ENCODE data around the gene IQCH.

Gene IQCH

DNA sequence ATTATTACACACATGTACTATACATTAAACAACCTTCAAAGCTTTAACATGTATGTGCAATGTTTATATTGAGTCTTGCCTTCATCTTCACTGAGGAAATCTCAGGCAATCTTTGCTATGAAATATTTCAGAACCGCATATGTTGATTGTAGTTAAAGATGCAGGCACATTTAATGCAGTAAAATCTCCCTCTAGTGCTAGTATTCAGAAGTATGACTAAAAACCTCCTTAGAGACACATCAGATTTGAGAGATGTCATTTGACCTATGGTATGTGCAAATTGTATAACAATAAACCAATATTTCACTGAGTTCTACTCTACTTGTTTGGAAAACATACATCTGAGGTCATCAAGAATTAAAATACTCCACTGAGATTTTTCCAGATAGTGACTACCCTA lies 142.6 kb downstream of the IQCH start:
- H3K79me2 ChIP-seq (ENCODE audit: low read length), result no peaks in the 10 kb centered on the region
- H2AFZ ChIP-seq (ENCODE audit: low read length), result no peak overlapping the region
- H3K9me3 ChIP-seq (replicated peaks; ENCODE audit: insufficient read depth, low read length), result no peaks in the 10 kb centered on the region
- no peak overlapping the region for H3K4me3 ChIP-seq (ENCODE audit: low read length)
- no peak overlapping the region for H3K27ac ChIP-seq (ENCODE audit: low read length)
- no peak overlapping the region for H3K9ac ChIP-seq (ENCODE audit: low read length)
- DNase-seq, result no peak
- H3K4me1 ChIP-seq (ENCODE audit: low read length), result no peaks in the 10 kb centered on the region
- H4K20me1 ChIP-seq (ENCODE audit: insufficient read depth, low read length), result no peaks in the 10 kb centered on the region
- TF ChIP-seq, protein P1, sequence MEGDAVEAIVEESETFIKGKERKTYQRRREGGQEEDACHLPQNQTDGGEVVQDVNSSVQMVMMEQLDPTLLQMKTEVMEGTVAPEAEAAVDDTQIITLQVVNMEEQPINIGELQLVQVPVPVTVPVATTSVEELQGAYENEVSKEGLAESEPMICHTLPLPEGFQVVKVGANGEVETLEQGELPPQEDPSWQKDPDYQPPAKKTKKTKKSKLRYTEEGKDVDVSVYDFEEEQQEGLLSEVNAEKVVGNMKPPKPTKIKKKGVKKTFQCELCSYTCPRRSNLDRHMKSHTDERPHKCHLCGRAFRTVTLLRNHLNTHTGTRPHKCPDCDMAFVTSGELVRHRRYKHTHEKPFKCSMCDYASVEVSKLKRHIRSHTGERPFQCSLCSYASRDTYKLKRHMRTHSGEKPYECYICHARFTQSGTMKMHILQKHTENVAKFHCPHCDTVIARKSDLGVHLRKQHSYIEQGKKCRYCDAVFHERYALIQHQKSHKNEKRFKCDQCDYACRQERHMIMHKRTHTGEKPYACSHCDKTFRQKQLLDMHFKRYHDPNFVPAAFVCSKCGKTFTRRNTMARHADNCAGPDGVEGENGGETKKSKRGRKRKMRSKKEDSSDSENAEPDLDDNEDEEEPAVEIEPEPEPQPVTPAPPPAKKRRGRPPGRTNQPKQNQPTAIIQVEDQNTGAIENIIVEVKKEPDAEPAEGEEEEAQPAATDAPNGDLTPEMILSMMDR (IDR thresholded peaks at IDR 0.05; ENCODE audit: low read length), result no peak
- TF ChIP-seq EZH2phosphoT487 (IDR thresholded peaks at IDR 0.05; ENCODE audit: low read length) (no peak), EZH2 (optimal IDR thresholded peaks at IDR 0.05; ENCODE audit: low read depth, low read length) (no peak)
- no peaks in the 10 kb centered on the region for H3K36me3 ChIP-seq (replicated peaks; ENCODE audit: insufficient read depth, low read length)
- no peaks in the 10 kb centered on the region for H3K9me2 ChIP-seq (replicated peaks; ENCODE audit: insufficient read depth, low read length)
- no peaks in the 10 kb centered on the region for H3F3A ChIP-seq (ENCODE audit: insufficient read depth, low read length)
- H3K4me2 ChIP-seq (ENCODE audit: low read depth, low read length), result no peak overlapping the region
- H3K27me3 ChIP-seq (replicated peaks; ENCODE audit: insufficient read depth, low read length), result no peaks in the 10 kb centered on the region

DNA sequence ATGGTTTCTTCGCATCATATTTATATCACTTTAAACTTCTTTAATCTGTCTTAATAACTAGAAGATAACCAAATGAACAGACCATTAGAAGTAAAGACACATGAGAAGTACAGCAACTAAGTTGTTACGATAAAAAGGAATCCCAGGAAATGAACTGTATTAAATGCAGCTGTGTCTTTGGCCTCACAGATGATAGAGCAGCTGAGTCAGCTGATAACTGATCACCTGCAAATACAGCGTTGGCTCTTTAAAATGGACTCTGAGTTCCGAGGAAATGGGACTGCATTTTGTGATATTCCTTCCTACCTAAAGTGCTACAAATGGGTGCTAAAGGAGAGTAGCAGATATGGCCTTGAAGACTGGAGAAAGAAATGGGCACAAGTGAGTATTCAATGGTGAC lies 145.3 kb downstream of the IQCH start:
- Histone ChIP-seq H3K9ac (ENCODE audit: low read length) (no peak overlapping the region), H3K27me3 (replicated peaks; ENCODE audit: insufficient read depth, low read length) (no peaks in the 10 kb centered on the region), H3K4me2 (ENCODE audit: low read depth, low read length) (no peak overlapping the region), H3K36me3 (replicated peaks; ENCODE audit: insufficient read depth, low read length) (no peaks in the 10 kb centered on the region), H3K9me3 (replicated peaks; ENCODE audit: insufficient read depth, low read length) (no peaks in the 10 kb centered on the region), H3K9me2 (replicated peaks; ENCODE audit: insufficient read depth, low read length) (no peaks in the 10 kb centered on the region), H3K27ac (ENCODE audit: low read length) (no peak overlapping the region), H3K79me2 (ENCODE audit: low read length) (no peaks in the 10 kb centered on the region), H4K20me1 (ENCODE audit: insufficient read depth, low read length) (no peaks in the 10 kb centered on the region), H2AFZ (ENCODE audit: low read length) (no peak overlapping the region), H3K4me3 (ENCODE audit: low read length) (no peak overlapping the region), H3F3A (ENCODE audit: insufficient read depth, low read length) (no peaks in the 10 kb centered on the region), H3K4me1 (ENCODE audit: low read length) (no peaks in the 10 kb centered on the region)
- TF ChIP-seq EZH2 (optimal IDR thresholded peaks at IDR 0.05; ENCODE audit: low read depth, low read length), result no peak
- TF ChIP-seq, protein P1 (IDR thresholded peaks at IDR 0.05; ENCODE audit: low read length), result no peak
- TF ChIP-seq EZH2phosphoT487 (IDR thresholded peaks at IDR 0.05; ENCODE audit: low read length), result no peak
- no peak for DNase-seq

DNA sequence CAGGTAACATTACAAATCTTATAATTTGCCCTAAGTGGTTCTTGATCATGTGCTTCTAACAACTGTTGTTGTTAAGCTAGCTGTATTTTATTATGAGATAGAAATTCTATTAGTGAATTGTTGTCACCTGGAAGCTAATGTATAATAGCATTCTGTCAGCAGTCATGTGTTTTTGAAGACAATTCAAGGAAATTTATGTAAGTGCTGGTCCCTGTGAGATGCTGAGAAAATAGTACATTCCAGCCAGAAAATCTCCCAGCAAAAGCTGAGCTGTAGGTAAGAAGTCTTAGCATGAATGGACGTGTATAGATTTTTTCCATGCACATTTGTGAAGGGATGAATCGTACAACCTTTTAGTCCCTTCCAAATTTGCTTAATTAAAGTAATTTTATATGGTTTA lies 146.3 kb downstream of the IQCH start:
- no peak overlapping the region for H3K27ac ChIP-seq (ENCODE audit: low read length)
- no peak for TF ChIP-seq EZH2 (optimal IDR thresholded peaks at IDR 0.05; ENCODE audit: low read depth, low read length)
- TF ChIP-seq EZH2phosphoT487 (IDR thresholded peaks at IDR 0.05; ENCODE audit: low read length), result no peak
- TF ChIP-seq, protein P1 (IDR thresholded peaks at IDR 0.05; ENCODE audit: low read length), result no peak
- no peak overlapping the region for H3K4me2 ChIP-seq (ENCODE audit: low read depth, low read length)
- H3F3A ChIP-seq (ENCODE audit: insufficient read depth, low read length), result no peaks in the 10 kb centered on the region
- H3K79me2 ChIP-seq (ENCODE audit: low read length), result no peaks in the 10 kb centered on the region
- H2AFZ ChIP-seq (ENCODE audit: low read length), result no peak overlapping the region
- no peak overlapping the region for H3K9ac ChIP-seq (ENCODE audit: low read length)
- H3K4me1 ChIP-seq (ENCODE audit: low read length), result no peaks in the 10 kb centered on the region
- H3K9me2 ChIP-seq (replicated peaks; ENCODE audit: insufficient read depth, low read length), result no peaks in the 10 kb centered on the region
- H3K9me3 ChIP-seq (replicated peaks; ENCODE audit: insufficient read depth, low read length), result no peaks in the 10 kb centered on the region
- H3K27me3 ChIP-seq (replicated peaks; ENCODE audit: insufficient read depth, low read length), result no peaks in the 10 kb centered on the region
- no peak overlapping the region for H3K4me3 ChIP-seq (ENCODE audit: low read length)
- no peaks in the 10 kb centered on the region for H4K20me1 ChIP-seq (ENCODE audit: insufficient read depth, low read length)
- no peak for DNase-seq
- H3K36me3 ChIP-seq (replicated peaks; ENCODE audit: insufficient read depth, low read length), result no peaks in the 10 kb centered on the region
